ENCODE data around the gene USP48. TPM values are rescaled to one million over a fixed set of nuclear protein-coding genes. Genes with fewer than 3 reads are reported as not detected.

Gene USP48
- total RNA-seq, 1 donor from 2014 or later = 67.5 TPM

GRCh38 chr1:21648791-21649190 is 134.2 kb downstream of the USP48 start:
- H3K27ac ChIP-seq = no peak overlapping the region
- H3K36me3 ChIP-seq = no peaks in the 10 kb centered on the region
- H3K27me3 ChIP-seq = no peaks in the 10 kb centered on the region
- no peak for TF ChIP-seq POLR2A (IDR thresholded peaks at IDR 0.05)
- TF ChIP-seq POLR2AphosphoS5 (IDR thresholded peaks at IDR 0.05; ENCODE audit: insufficient read depth in 1 of 2, low read depth in 1 of 2) = no peak
- no peak for TF ChIP-seq CTCF (IDR thresholded peaks at IDR 0.05)
- H3K9me3 ChIP-seq = no peaks in the 10 kb centered on the region
- H3K4me1 ChIP-seq = peaks cover 15% of the 10 kb centered on the region
- DNase-seq (ENCODE audit: extremely low spot score in 2 of 2) = no peak
- H3K4me3 ChIP-seq = no peak overlapping the region
- intact Hi-C loops (cut with DNase I) = no loop called here

GRCh38 chr1:21648352-21648730 is 134.6 kb downstream of the USP48 start:
- DNase-seq (ENCODE audit: extremely low spot score in 2 of 2) = no peak
- intact Hi-C loops (cut with DNase I) = no loop called here
- no peaks in the 10 kb centered on the region for H3K27me3 ChIP-seq
- no peaks in the 10 kb centered on the region for H3K36me3 ChIP-seq
- H3K9me3 ChIP-seq = no peaks in the 10 kb centered on the region
- H3K4me3 ChIP-seq = no peak overlapping the region
- H3K27ac ChIP-seq = no peak overlapping the region
- H3K4me1 ChIP-seq = peaks cover 15% of the 10 kb centered on the region
- no peak for TF ChIP-seq POLR2AphosphoS5 (IDR thresholded peaks at IDR 0.05; ENCODE audit: insufficient read depth in 1 of 2, low read depth in 1 of 2)
- TF ChIP-seq POLR2A (IDR thresholded peaks at IDR 0.05) = no peak
- TF ChIP-seq CTCF (IDR thresholded peaks at IDR 0.05) = no peak

- intact Hi-C loops (cut with DNase I) = no loop called here
These were observed 135.3 kb downstream of the USP48 start for GRCh38 chr1:21647431-21648351.

GRCh38 chr1:21645550-21645949 is 137.4 kb downstream of the USP48 start:
- intact Hi-C loops (cut with DNase I) = no loop called here
- H3K27ac ChIP-seq = no peak overlapping the region
- no peaks in the 10 kb centered on the region for H3K36me3 ChIP-seq
- peaks cover under 1% of the 10 kb centered on the region for H3K4me1 ChIP-seq
- no peak overlapping the region for H3K4me3 ChIP-seq
- H3K27me3 ChIP-seq = no peaks in the 10 kb centered on the region
- no peak for TF ChIP-seq POLR2AphosphoS5 (IDR thresholded peaks at IDR 0.05; ENCODE audit: insufficient read depth in 1 of 2, low read depth in 1 of 2)
- H3K9me3 ChIP-seq = no peaks in the 10 kb centered on the region
- DNase-seq (ENCODE audit: extremely low spot score in 2 of 2) = no peak

More at GRCh38 chr1:21647431-21648351, 135.3 kb downstream of the USP48 start:
- no peak overlapping the region for H3K27ac ChIP-seq
- H3K9me3 ChIP-seq = no peaks in the 10 kb centered on the region
- no peaks in the 10 kb centered on the region for H3K36me3 ChIP-seq
- DNase-seq (ENCODE audit: extremely low spot score in 2 of 2) = no peak
- no peak overlapping the region for H3K4me3 ChIP-seq
- H3K27me3 ChIP-seq = no peaks in the 10 kb centered on the region
- TF ChIP-seq CTCF (IDR thresholded peaks at IDR 0.05) = no peak
- no peak for TF ChIP-seq POLR2AphosphoS5 (IDR thresholded peaks at IDR 0.05; ENCODE audit: insufficient read depth in 1 of 2, low read depth in 1 of 2)
- no peak for TF ChIP-seq POLR2A (IDR thresholded peaks at IDR 0.05)
- H3K4me1 ChIP-seq = peaks cover 15% of the 10 kb centered on the region

GRCh38 chr1:21644906-21645305 is 138.0 kb downstream of the USP48 start:
- Histone ChIP-seq H3K36me3 (no peaks in the 10 kb centered on the region), H3K9me3 (no peaks in the 10 kb centered on the region), H3K4me3 (no peak overlapping the region), H3K27me3 (no peaks in the 10 kb centered on the region), H3K27ac (no peak overlapping the region), H3K4me1 (peaks cover 3% of the 10 kb centered on the region)
- intact Hi-C loops (cut with DNase I) = no loop called here
- DNase-seq (ENCODE audit: extremely low spot score in 2 of 2) = no peak
- TF ChIP-seq POLR2A (IDR thresholded peaks at IDR 0.05) (no peak), CTCF (IDR thresholded peaks at IDR 0.05) (no peak), POLR2AphosphoS5 (IDR thresholded peaks at IDR 0.05; ENCODE audit: insufficient read depth in 1 of 2, low read depth in 1 of 2) (no peak)

All from vagina (tissue), 2 donors.